SIG-M5 treated with dmso at 0.1 percent for 504 hours (cell line): ENCODE data around the gene TEK.
"Not testable (repeated sequence)": the region's sequence is repeated elsewhere in the genome, so short reads cannot be mapped to it uniquely, and the experiment has no call there.

Experiments used
- DNase-seq: peaks from one replicate; lab custom pipeline; 2025; ENCODE audit not compliant: unreplicated experiment; lab: John Stamatoyannopoulos, UW

TEK gene

DNA sequence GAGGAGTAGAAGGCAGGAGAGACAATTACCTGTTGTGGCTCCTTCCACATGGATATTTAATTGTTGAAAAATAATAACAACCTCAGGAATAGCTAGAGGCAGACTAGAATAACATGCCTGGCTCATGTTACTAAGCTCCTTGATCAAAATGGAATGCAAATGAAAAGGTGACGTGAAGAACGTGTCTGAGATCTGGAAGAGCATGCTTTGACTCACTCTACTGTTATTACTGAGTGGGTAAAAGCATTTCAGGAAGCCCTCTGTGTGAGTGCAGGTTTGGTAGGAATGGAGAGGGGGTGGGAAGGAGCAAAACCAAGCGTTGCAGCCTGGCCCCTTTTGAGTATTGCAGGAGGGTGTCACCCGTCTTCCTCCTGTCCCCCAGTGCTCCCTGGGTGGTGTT, 103.2 kb downstream of the TEK start:
- DNase-seq, result no peak

GRCh38 chr9:27212621-27213020, 103.6 kb downstream of the TEK start:
- DNase-seq, result no peak

DNA sequence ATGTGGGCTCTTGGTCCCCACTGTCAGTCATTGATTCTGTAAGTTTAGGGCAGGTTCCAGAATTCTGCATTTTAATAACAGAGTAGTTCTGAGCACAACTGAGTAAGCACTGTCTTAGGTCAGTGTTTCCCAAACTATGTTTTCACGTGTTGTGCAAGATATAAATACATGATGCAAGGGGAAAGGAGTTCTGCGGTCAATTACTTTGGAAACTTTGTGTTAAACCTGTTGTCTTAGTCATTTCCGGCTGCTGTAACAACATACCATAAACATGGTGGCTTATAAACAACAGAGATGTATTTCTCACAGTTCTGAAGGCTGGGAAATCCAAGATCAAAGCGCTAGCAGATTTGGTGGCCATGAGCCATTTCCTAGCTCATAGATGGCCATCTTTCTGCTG, 118.2 kb downstream of the TEK start:
- peak; percentile 5 for DNase-seq

- DNase-seq, result not testable (repeated sequence)
These were observed 130.6 kb downstream of the TEK start for GRCh38 chr9:27239648-27240047.

GRCh38 chr9:27247756-27248155, 138.7 kb downstream of the TEK start:
- DNase-seq, result peak; percentile 44

DNA sequence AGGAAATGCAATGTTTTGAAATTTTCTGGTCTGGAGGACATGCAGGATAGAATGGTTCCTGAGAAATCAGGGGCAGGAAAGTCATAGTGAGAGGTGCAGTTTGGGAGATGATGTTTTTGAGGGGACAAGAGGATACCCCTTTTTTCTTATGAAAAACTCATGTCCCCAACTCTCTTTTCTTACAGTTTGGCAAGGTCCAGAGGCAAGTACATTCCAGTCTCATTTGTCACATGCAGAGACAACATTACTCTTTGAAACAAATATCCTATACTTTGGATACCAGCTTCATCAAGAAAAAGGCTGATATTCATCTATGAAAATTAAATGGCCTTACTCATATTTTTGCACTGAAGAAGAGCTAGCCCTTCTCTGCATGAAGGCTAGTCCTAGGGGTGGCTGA, 139.7 kb downstream of the TEK start:
- no peak for DNase-seq

- DNase-seq, result no peak
These were observed 149.6 kb downstream of the TEK start for GRCh38 chr9:27258662-27259061.

- no peak for DNase-seq
These were observed 151.9 kb downstream of the TEK start for GRCh38 chr9:27260789-27261516.

- DNase-seq, result no peak
These were observed 152.6 kb downstream of the TEK start for GRCh38 chr9:27261517-27262211.

GRCh38 chr9:27272103-27272502, 163.1 kb downstream of the TEK start:
- DNase-seq, result no peak

- no peak for DNase-seq
These were observed 164.2 kb downstream of the TEK start for GRCh38 chr9:27273186-27273585.

DNA sequence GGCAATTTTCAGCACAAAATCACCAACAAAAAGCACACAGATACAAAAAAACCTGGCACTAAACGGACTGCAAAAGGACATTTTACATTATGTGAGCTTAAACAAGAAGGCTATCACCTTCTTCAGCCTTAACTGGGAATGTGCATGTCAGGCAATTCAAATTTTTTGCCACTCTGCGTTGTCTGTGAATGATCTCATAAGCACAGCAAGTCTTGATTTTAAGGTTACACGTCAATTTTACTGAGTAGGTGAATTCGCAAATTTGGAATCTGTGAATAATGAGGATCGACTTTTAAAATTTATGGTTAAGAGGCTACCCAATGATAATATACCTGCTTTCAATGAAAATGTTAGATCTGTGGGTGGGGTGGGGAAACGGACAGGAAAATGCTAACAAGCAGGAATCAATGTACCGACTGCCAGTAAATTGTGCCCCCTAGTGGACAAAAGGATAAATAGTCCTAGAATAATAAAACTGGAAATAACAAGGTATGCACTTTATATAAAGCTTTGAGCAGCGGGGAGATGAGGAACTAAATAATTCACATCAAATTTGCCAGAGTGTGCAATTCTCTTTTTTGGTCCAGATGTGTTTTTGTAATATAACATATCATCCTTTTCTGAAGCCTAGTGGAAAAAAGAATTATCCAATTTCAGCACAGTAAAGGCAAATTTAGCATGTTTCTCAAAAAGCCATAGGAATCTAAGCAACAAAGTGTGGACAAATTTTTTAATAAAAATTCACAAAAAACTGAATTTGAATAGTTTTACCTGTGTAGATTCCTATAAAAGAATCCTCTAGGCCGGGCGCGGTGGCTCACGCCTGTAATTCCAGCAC, 167.4 kb downstream of the TEK start:
- peak; percentile 55 for DNase-seq

DNA sequence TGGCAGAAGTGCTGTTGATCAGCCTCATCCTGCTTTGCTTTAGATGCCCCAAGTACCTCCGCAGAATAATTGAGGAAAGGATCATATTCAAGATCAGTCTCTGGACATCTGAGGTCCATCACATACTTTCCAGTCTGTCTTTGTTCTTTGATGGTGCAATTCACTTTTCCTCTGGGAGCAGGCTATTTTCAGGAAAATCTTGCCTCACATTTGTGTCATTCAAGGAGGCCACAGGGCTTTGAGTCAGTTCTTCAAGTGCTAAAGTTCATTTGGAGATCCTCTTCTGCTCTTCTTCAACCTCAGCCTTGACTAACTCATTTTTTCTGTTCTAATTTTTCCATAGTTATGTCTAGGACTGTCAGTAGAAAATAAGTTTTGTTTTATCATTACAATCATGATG, 169.3 kb downstream of the TEK start:
- no peak for DNase-seq

GRCh38 chr9:27279611-27280010, 170.6 kb downstream of the TEK start:
- DNase-seq, result no peak
